GM23248 (cell line): ENCODE results near the gene SELENOT.

Source experiments
- EZH2 ChIP-seq: fragments of 200-600 bp; sonication (generic); IDR thresholded peaks from 2 replicates; pipeline ENCODE4 v1.6.1; 2018; ENCODE audit warnings: antibody characterized with exemption, mild to moderate bottlenecking; ENCODE audit not compliant: insufficient read depth, poor library complexity, severe bottlenecking
- EZH2phosphoT487 ChIP-seq: fragments of 200-600 bp; sonication (generic); IDR thresholded peaks from 2 replicates; pipeline ENCODE4 v1.6.1; 2018; ENCODE audit warnings: antibody characterized with exemption, moderate library complexity, mild to moderate bottlenecking, low read depth; ENCODE audit not compliant: insufficient read depth

GRCh38 chr3:150603153-150603979 is at the start of gene SELENOT:
- TF ChIP-seq EZH2 (no peak), EZH2phosphoT487 (no peak)
